Kidney epithelial cell (primary cell): ENCODE results near the gene ATP1B3. TPM values are rescaled to one million over a fixed set of nuclear protein-coding genes. Genes with fewer than 3 reads are reported as not detected.

Source experiments
- DNase-seq: peaks from one replicate; pipeline ENCODE4 v3.0.0-alpha.2; 2010; ENCODE audit warnings: low read depth
- H3K27me3 ChIP-seq: 2 replicates; pipeline ENCODE4 v1.6.0; 2011; ENCODE audit warnings: low read length; ENCODE audit not compliant: control insufficient read depth, insufficient read depth
- H3K36me3 ChIP-seq: 2 replicates; pipeline ENCODE4 v1.5.1; 2011; ENCODE audit warnings: low read length; ENCODE audit not compliant: control insufficient read depth, insufficient read depth
- H3K4me3 ChIP-seq: 2 replicates; pipeline ENCODE4 v1.5.1; 2011; ENCODE audit warnings: low read depth, mild to moderate bottlenecking, control low read depth, low read length
- CTCF ChIP-seq: IDR thresholded peaks from 2 replicates; pipeline ENCODE4 v1.5.1; 2011; ENCODE audit warnings: mild to moderate bottlenecking, moderate library complexity, low read length, control low read depth, inconsistent platforms; ENCODE audit not compliant: insufficient read depth, poor library complexity, severe bottlenecking
- total RNA-seq: library from RNA; depleted of rRNA; stranded (reverse); fragments of >200 nt; gene quantifications from 2 replicates; pipeline ENCODE4 v1.2.3, GENCODE V29; 2015

ATP1B3 gene
- total RNA-seq, 1 donor from 2014 or later: 50.8 TPM

- DNase-seq: no peak
- no peaks in the 10 kb centered on the region for H3K27me3 ChIP-seq
These were observed 57.9 kb downstream of the ATP1B3 start for GRCh38 chr3:141934354-141934753.

GRCh38 chr3:141938011-141938500 is 61.6 kb downstream of the ATP1B3 start:
- TF ChIP-seq CTCF: no peak
- DNase-seq: no peak
- Histone ChIP-seq H3K27me3 (no peaks in the 10 kb centered on the region), H3K4me3 (no peak overlapping the region), H3K36me3 (no peaks in the 10 kb centered on the region)

More at GRCh38 chr3:141934354-141934753, 57.9 kb downstream of the ATP1B3 start:
- Histone ChIP-seq H3K4me3 (no peak overlapping the region), H3K36me3 (no peaks in the 10 kb centered on the region)
- TF ChIP-seq CTCF: no peak

- TF ChIP-seq CTCF: no peak
- H3K4me3 ChIP-seq: no peak overlapping the region
- no peak for DNase-seq
- H3K27me3 ChIP-seq: no peaks in the 10 kb centered on the region
- H3K36me3 ChIP-seq: no peaks in the 10 kb centered on the region
These were observed 63.3 kb downstream of the ATP1B3 start for GRCh38 chr3:141939759-141940158.

- DNase-seq: peak; percentile 52
- Histone ChIP-seq H3K36me3 (no peaks in the 10 kb centered on the region), H3K27me3 (no peaks in the 10 kb centered on the region), H3K4me3 (no peak overlapping the region)
- TF ChIP-seq CTCF: peak; percentile 22
These were observed 63.8 kb downstream of the ATP1B3 start for GRCh38 chr3:141940194-141940776.

GRCh38 chr3:141941093-141941492 is 64.7 kb downstream of the ATP1B3 start:
- TF ChIP-seq CTCF: no peak
- H3K27me3 ChIP-seq: no peaks in the 10 kb centered on the region
- H3K36me3 ChIP-seq: no peaks in the 10 kb centered on the region
- no peak overlapping the region for H3K4me3 ChIP-seq
- no peak for DNase-seq

- TF ChIP-seq CTCF: no peak
- H3K27me3 ChIP-seq: no peaks in the 10 kb centered on the region
- no peak overlapping the region for H3K4me3 ChIP-seq
- no peaks in the 10 kb centered on the region for H3K36me3 ChIP-seq
- DNase-seq: no peak
These were observed 65.6 kb downstream of the ATP1B3 start for GRCh38 chr3:141942006-141942405.
